GM19397 (cell line): ENCODE measurements around the gene GATA2.

Source experiments
- ATAC-seq: cut with Tn5 transposase; IDR thresholded peaks from one replicate; pipeline ENCODE4 v1.9.1; 2021; ENCODE audit warnings: mild to moderate bottlenecking, moderate library complexity; ENCODE audit not compliant: unreplicated experiment

Gene GATA2

GRCh38 chr3:128492671-128493569 lies at the start of gene GATA2:
Gene GATA2 (minus strand): TSS chr3:128493201. CDS start chr3:128487031, 6,170 bp downstream.
- ATAC-seq = no peak

GRCh38 chr3:128541246-128541645 lies 48.2 kb upstream of the GATA2 start:
- no peak for ATAC-seq

- no peak for ATAC-seq
Measured at GRCh38 chr3:128539376-128539775, 46.4 kb upstream of the GATA2 start.

- no peak for ATAC-seq
Measured at GRCh38 chr3:128537091-128537703, 44.2 kb upstream of the GATA2 start.

GRCh38 chr3:128532012-128532983 lies 39.3 kb upstream of the GATA2 start:
- no peak for ATAC-seq

GRCh38 chr3:128524374-128525299 lies 31.6 kb upstream of the GATA2 start:
- ATAC-seq = no peak

GRCh38 chr3:128523591-128523990 lies 30.6 kb upstream of the GATA2 start:
- no peak for ATAC-seq

GRCh38 chr3:128521715-128522114 lies 28.7 kb upstream of the GATA2 start:
- ATAC-seq = no peak

- no peak for ATAC-seq
Measured at GRCh38 chr3:128518587-128519490, 25.8 kb upstream of the GATA2 start.

- ATAC-seq = no peak
Measured at GRCh38 chr3:128517648-128518047, 24.6 kb upstream of the GATA2 start.

GRCh38 chr3:128515967-128516366 lies 23.0 kb upstream of the GATA2 start:
- no peak for ATAC-seq

GRCh38 chr3:128508852-128509251 lies 15.9 kb upstream of the GATA2 start:
- ATAC-seq = no peak

GRCh38 chr3:128506754-128507153 lies 13.8 kb upstream of the GATA2 start:
- ATAC-seq = no peak

GRCh38 chr3:128505771-128506170 lies 12.8 kb upstream of the GATA2 start:
- no peak for ATAC-seq

- no peak for ATAC-seq
Measured at GRCh38 chr3:128504963-128505730, 12.1 kb upstream of the GATA2 start.

- no peak for ATAC-seq
Measured at GRCh38 chr3:128504533-128504915, 11.5 kb upstream of the GATA2 start.

GRCh38 chr3:128503751-128504532 lies 10.9 kb upstream of the GATA2 start:
- no peak for ATAC-seq
